ENCODE results near the gene RNF224.

- TF ChIP-seq CTCF (IDR thresholded peaks at IDR 0.05; ENCODE audit: insufficient read depth, low read length, poor library complexity, severe bottlenecking) = no peak
- no peak for TF ChIP-seq EZH2phosphoT487 (conservative IDR thresholded peaks at IDR 0.05; ENCODE audit: low read length)
Observed at GRCh38 chr9:137267933-137268355, 40.6 kb downstream of the RNF224 start.

Measured in SU-DHL-6 (cell line).